Activated CD8-positive, alpha-beta memory T cell treated with anti-CD3 and anti-CD28 coated beads, Interleukin-2, amount 10 ng/mL, durations not matched to agents 7 days and 5 days (primary cell): ENCODE results near the gene TXNL4A. TPM values are rescaled to one million over a fixed set of nuclear protein-coding genes. Genes with fewer than 3 reads are reported as not detected.

Experiments
- ATAC-seq: fragments of 150-1000 bp; cut with Tn5 transposase; one replicate; pipeline ENCODE4 v1.10.0; 2021; ENCODE audit warnings: moderate library complexity
- CTCF ChIA-PET: fragments of 350-600 bp; sonication (Branson Sonifier 250); formaldehyde crosslinking; loops from one replicate; lab custom pipeline; 2021; ENCODE audit warnings: antibody characterized with exemption; lab: Charles Lee
- DNase-seq: peaks from one replicate; pipeline ENCODE4 v3.0.0-alpha.2; 2020
- H3K27ac Mint-ChIP-seq: one replicate; pipeline ENCODE4 v1.8.0; 2021; ENCODE audit warnings: mild to moderate bottlenecking, mixed read lengths
- H3K27me3 Mint-ChIP-seq: one replicate; pipeline ENCODE4 v1.8.0; 2021; ENCODE audit warnings: mixed read lengths
- H3K36me3 Mint-ChIP-seq: one replicate; pipeline ENCODE4 v1.8.0; 2021; ENCODE audit warnings: mild to moderate bottlenecking, mixed read lengths
- H3K4me1 Mint-ChIP-seq: one replicate; pipeline ENCODE4 v1.8.0; 2021; ENCODE audit warnings: mixed read lengths
- H3K4me3 Mint-ChIP-seq: one replicate; pipeline ENCODE4 v1.8.0; 2021; ENCODE audit warnings: mild to moderate bottlenecking, moderate library complexity, mixed read lengths
- H3K9me3 Mint-ChIP-seq: one replicate; pipeline ENCODE4 v1.8.0; 2022; ENCODE audit warnings: low read depth, mixed read lengths
- total RNA-seq, 2 experiments: library from RNA; stranded (reverse); gene quantifications; one replicate each; pipeline ENCODE4 v1.2.3, GENCODE V29; 2021

Gene TXNL4A
- total RNA-seq, 2 experiments from 2014 or later: 140 to 151 TPM

GRCh38 chr18:79947881-79948610 lies 40.3 kb downstream of the TXNL4A start:
- H3K4me1 Mint-ChIP-seq: peaks cover 28% of the 10 kb centered on the region
- no peak overlapping the region for H3K27ac Mint-ChIP-seq
- H3K36me3 Mint-ChIP-seq: peaks cover 3% of the 10 kb centered on the region
- ATAC-seq (no peak), DNase-seq (no peak)
- no peaks in the 10 kb centered on the region for H3K27me3 Mint-ChIP-seq
- no peak overlapping the region for H3K4me3 Mint-ChIP-seq
- H3K9me3 Mint-ChIP-seq: no peaks in the 10 kb centered on the region
- CTCF ChIA-PET: no interaction called here

DNA sequence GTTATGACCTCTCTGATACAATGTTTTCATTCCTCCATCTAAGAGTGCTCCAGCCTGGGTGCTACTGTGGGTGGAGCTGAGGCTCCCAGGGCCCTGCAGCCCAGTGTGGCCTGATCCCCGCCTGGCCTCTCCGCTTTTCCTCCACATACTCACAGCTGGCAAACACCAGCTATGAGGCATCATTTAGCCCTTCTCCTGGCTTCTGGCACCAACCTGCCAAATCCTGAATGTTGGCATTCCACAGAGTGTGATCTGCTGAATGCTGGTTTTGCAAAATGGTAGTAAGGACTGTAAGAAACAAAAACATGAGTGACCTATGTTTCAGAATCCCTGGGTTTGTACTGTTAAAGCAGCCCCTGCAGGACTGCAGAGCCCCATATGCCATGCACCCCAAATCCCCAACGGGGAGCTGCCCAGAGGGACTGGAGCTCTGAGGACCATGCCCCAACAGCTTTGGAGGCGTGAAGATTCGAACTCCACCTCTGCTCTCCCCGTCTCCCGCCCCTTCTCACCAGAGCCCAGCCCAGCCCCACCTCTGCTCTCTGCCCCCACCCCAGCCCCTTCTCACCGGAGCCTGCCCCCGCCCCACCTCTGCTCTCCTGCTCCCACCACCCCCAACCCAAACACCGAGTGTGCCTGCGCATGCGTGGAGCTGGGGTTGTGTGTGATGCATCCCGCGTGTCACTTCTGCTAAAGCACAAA lies 41.2 kb downstream of the TXNL4A start:
- H3K36me3 Mint-ChIP-seq: peaks cover 4% of the 10 kb centered on the region
- DNase-seq (no peak), ATAC-seq (no peak)
- no peak overlapping the region for H3K4me3 Mint-ChIP-seq
- H3K27ac Mint-ChIP-seq: no peak overlapping the region
- H3K9me3 Mint-ChIP-seq: no peaks in the 10 kb centered on the region
- H3K4me1 Mint-ChIP-seq: peaks cover 29% of the 10 kb centered on the region
- H3K27me3 Mint-ChIP-seq: no peaks in the 10 kb centered on the region
- CTCF ChIA-PET: no interaction called here

- H3K27ac Mint-ChIP-seq: no peak overlapping the region
- DNase-seq (no peak), ATAC-seq (no peak)
- H3K4me3 Mint-ChIP-seq: no peak overlapping the region
- H3K4me1 Mint-ChIP-seq: peaks cover 26% of the 10 kb centered on the region
- no peaks in the 10 kb centered on the region for H3K27me3 Mint-ChIP-seq
- CTCF ChIA-PET: no interaction called here
- H3K9me3 Mint-ChIP-seq: no peaks in the 10 kb centered on the region
- peaks cover 6% of the 10 kb centered on the region for H3K36me3 Mint-ChIP-seq
Measured at GRCh38 chr18:79945118-79946042, 43.0 kb downstream of the TXNL4A start.

GRCh38 chr18:79944746-79945117 lies 43.6 kb downstream of the TXNL4A start:
- Mint-ChIP-seq H3K36me3 (peaks cover 13% of the 10 kb centered on the region), H3K27ac (no peak overlapping the region), H3K27me3 (no peaks in the 10 kb centered on the region), H3K9me3 (no peaks in the 10 kb centered on the region), H3K4me3 (no peak overlapping the region), H3K4me1 (peaks cover 21% of the 10 kb centered on the region)
- peak; percentile 25 for ATAC-seq
- CTCF ChIA-PET: no interaction called here
- DNase-seq: no peak

DNA sequence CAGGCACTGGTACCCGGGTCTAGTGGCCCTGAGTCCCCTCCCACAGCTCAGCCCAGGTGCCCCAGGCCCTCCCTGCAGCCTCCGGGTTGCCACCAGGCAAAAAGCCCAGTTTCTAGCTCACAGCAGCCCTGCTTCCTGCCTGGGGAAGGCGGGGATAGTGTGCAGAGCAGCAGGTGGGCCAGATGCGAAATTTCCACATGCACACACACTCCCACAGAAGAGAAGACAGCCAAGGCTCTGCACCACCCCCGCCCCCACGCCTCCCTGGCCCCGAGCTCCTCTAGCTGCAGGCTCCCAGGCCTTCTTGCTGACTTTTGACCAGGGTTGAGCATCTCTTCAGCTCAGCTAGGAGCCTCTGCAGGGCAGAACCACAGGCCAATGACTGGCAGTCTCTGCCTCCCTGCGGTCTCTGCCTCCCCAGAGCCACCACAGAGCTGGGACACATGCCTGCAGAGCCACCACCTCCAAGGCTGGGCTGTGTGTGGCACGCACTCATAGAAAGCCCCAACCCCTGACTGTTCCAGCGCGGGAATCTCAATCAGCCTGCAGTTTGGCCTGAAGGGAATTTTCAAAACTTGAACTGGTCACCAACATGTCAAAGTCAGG lies 44.1 kb downstream of the TXNL4A start:
- peak; percentile 76 for DNase-seq
- CTCF ChIA-PET: interaction anchor here (0.8 to 1.1 kb wide), 3 partner anchors 16 to 44 kb away, joined by 3 read pairs; partner anchors contain the start of gene TXNL4A
- Mint-ChIP-seq H3K9me3 (no peaks in the 10 kb centered on the region), H3K4me3 (no peak overlapping the region), H3K4me1 (peaks cover 18% of the 10 kb centered on the region), H3K27me3 (no peaks in the 10 kb centered on the region), H3K36me3 (peaks cover 18% of the 10 kb centered on the region), H3K27ac (no peak overlapping the region)
- ATAC-seq: peak; percentile 82

- no peaks in the 10 kb centered on the region for H3K27me3 Mint-ChIP-seq
- no peak overlapping the region for H3K4me3 Mint-ChIP-seq
- peaks cover 18% of the 10 kb centered on the region for H3K36me3 Mint-ChIP-seq
- ATAC-seq (no peak), DNase-seq (no peak)
- CTCF ChIA-PET: interaction anchor here (0.6 to 1.1 kb wide), 4 partner anchors 16 to 289 kb away, joined by 3 read pairs; partner anchors contain the start of gene TXNL4A
- H3K4me1 Mint-ChIP-seq: peaks cover 18% of the 10 kb centered on the region
- no peak overlapping the region for H3K27ac Mint-ChIP-seq
- H3K9me3 Mint-ChIP-seq: no peaks in the 10 kb centered on the region
Measured at GRCh38 chr18:79943608-79944125, 44.7 kb downstream of the TXNL4A start.

DNA sequence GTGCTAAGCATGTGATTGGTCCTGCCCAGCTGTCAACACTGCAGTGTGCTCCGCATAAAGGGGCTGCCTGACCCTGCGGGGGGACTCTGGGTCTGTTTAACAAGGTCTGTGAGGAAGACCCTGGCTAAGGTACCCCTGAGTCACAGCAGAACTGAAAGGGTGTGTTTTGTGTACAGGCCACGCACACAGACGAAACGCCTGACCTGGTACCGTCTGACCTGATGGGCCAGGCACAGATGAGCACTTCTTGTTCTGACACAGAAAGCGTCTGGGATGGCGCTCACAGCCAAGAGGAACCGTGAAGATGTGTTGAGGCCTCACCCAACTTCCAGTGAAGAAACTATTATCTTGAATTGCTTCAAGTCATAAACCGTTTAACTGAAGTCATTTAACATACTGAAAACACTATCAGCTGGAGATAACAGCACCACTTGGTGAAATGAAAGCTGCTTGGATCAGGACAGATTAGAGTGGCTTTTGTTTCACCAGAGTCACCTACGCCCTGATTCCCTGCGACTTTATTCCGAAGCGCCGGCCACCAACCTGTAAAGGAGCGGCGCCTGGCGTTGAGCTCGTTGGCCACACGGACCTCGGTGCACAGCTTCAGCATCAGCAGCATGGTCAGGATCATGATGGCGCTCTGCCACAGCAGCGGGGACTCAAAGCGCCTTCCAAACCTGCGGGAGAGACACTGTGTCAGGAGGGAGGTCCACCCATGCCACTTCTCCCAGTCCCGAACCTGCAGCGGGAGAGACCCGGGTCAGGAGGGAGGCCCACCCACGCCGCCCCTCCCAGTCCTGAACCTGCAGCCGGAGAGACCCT lies 45.4 kb downstream of the TXNL4A start:
- Mint-ChIP-seq H3K27ac (no peak overlapping the region), H3K36me3 (peaks cover 19% of the 10 kb centered on the region), H3K9me3 (no peaks in the 10 kb centered on the region), H3K4me3 (no peak overlapping the region), H3K4me1 (peaks cover 18% of the 10 kb centered on the region), H3K27me3 (no peaks in the 10 kb centered on the region)
- DNase-seq: no peak
- CTCF ChIA-PET: interaction anchor here (0.6 to 1.5 kb wide), 2 partner anchors 20 to 288 kb away, joined by 3 read pairs; no protein-coding TSS in a partner anchor
- no peak for ATAC-seq

GRCh38 chr18:79942211-79942610 lies 46.2 kb downstream of the TXNL4A start:
- CTCF ChIA-PET: interaction anchor here (1.5 kb wide), 1 partner anchor 21 kb away, joined by 3 read pairs; no protein-coding TSS in a partner anchor
- Mint-ChIP-seq H3K36me3 (peaks cover 25% of the 10 kb centered on the region), H3K4me3 (no peak overlapping the region), H3K27ac (no peak overlapping the region), H3K27me3 (no peaks in the 10 kb centered on the region), H3K9me3 (no peaks in the 10 kb centered on the region), H3K4me1 (peaks cover 18% of the 10 kb centered on the region)
- ATAC-seq: no peak
- no peak for DNase-seq

DNA sequence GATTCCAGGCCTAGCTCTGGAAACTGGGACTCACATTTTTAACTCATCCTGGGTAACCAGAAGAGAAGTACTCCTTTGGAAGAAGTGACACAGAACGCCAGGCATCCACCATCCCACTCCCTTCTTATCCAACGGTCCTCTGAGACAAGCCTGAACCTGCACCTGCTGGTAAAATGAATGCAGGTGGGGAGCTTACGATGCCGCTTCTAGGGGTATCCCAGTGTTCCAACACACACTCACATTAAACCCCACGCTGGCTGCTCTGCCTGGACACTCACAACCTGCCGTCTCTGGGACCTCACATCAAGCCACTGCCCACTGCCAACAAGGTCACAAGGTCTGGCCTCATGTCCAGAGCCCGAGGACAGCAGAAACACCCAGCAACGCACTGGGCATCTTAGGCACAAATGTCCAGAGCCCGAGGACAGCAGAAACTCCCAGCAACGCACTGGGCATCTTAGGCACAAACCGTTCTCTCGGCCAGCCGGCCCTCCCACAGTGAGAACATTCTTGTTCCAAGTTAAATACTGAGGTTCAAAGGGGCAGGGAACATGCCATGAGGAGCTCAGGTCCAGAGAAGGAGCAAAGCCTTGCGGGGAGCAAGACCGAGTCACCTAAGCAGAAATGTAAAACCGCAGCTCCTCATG lies 46.8 kb downstream of the TXNL4A start:
- no peaks in the 10 kb centered on the region for H3K27me3 Mint-ChIP-seq
- H3K36me3 Mint-ChIP-seq: peaks cover 32% of the 10 kb centered on the region
- peaks cover 18% of the 10 kb centered on the region for H3K4me1 Mint-ChIP-seq
- H3K4me3 Mint-ChIP-seq: no peak overlapping the region
- CTCF ChIA-PET: interaction anchor here (1.5 kb wide), 1 partner anchor 22 kb away, joined by 3 read pairs; no protein-coding TSS in a partner anchor
- H3K9me3 Mint-ChIP-seq: no peaks in the 10 kb centered on the region
- H3K27ac Mint-ChIP-seq: no peak overlapping the region
- DNase-seq (no peak), ATAC-seq (no peak)

DNA sequence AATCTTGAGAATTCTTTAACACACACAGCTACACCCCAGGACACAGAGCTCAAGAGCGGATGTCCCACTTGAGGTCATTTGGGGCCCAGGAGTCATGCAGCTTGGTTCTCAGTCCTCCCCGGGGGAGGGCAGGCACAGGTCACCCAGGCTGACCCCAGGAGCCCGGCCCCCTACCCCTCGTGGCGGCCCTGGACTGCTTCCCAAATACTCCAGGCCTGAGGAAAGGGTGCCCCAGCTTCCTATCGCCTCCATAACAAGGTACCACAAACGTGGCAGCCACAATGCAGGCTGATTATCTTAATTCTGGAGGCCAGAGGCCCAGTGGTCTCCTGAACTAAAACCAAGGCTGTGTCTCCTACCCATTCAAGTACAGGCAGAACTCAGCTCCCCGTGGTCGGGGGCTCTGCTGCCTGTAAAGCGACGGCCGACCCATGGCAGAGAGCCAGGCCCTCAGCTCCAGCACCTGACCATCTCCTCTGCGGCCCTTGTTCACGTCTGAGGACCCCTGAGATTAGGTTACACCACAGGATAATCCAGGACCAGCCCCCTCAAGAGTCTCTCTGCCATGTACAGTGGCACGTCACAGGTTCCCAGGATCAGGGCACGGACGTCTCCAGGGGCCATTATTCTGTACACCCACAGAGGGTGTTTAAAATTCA lies 47.4 kb downstream of the TXNL4A start:
- H3K27me3 Mint-ChIP-seq: no peaks in the 10 kb centered on the region
- H3K36me3 Mint-ChIP-seq: peaks cover 37% of the 10 kb centered on the region
- CTCF ChIA-PET: no interaction called here

GRCh38 chr18:79940126-79940813 lies 48.1 kb downstream of the TXNL4A start:
- Mint-ChIP-seq H3K9me3 (peaks cover 3% of the 10 kb centered on the region), H3K27ac (no peak overlapping the region), H3K36me3 (peaks cover 43% of the 10 kb centered on the region), H3K4me1 (peaks cover 13% of the 10 kb centered on the region), H3K27me3 (no peaks in the 10 kb centered on the region), H3K4me3 (no peak overlapping the region)
- no peak for DNase-seq
- CTCF ChIA-PET: no interaction called here
- ATAC-seq: no peak

More for the DNA sequence above, 47.4 kb downstream of the TXNL4A start:
- Mint-ChIP-seq H3K27ac (no peak overlapping the region), H3K9me3 (no peaks in the 10 kb centered on the region), H3K4me3 (no peak overlapping the region), H3K4me1 (peaks cover 16% of the 10 kb centered on the region)
- no peak for DNase-seq
- no peak for ATAC-seq
